ENCODE measurements around the gene TMSB10. TPM values are rescaled to one million over a fixed set of nuclear protein-coding genes. Genes with fewer than 3 reads are reported as not detected.

Gene TMSB10
- total RNA-seq = 4,632 and 5,953 TPM in 2 replicates

DNA sequence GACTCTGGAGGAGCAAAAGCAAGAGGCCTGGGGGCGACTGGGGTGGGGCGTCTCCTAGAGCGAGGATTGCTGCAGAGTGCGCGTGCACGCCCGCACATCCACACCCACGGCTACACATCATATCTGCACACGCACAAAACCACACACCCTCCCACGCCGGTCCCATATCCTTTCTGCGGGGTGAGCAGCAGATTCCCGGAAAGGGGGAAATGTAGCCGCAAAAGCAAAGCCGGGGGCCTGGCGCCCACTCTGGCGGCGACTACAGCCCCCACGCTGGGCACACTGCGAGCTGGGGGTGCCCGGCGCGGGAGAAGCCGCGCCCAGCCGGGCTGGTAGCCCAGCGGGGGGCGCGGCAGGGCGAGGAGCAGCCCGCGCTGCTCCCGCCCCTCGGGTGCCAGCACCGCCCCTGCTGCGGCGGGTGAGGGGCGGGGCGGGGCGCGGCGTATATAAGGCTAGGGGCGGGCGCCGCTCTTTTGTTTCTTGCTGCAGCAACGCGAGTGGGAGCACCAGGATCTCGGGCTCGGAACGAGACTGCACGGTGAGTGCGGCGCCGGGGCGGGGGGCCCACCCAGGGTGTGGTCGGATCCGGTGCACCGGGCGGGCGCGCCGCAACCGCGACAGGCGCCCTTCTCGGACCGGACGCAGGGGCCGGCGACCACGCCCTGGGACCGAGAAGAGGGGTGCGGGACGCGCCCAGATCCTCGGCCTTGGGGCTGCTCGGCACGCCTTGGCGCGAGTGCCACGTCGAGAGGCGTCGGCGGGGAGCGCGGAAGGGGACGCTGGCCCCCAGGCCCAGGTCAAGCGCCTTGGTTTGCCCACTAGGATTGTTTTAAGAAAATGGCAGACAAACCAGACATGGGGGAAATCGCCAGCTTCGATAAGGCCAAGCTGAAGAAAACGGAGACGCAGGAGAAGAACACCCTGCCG, at the start of gene TMSB10:
TSS of gene TMSB10 (plus strand) at position 476 of the 927 bp plus-strand sequence.
- DNase-seq (ENCODE audit: low read depth) = no peak
- Histone ChIP-seq H3K27me3 (ENCODE audit: control insufficient read depth, insufficient read depth, low read length) (no peaks in the 10 kb centered on the region), H3K36me3 (ENCODE audit: control insufficient read depth, insufficient read depth, low read length) (peaks cover 1% of the 10 kb centered on the region), H3K4me3 (ENCODE audit: low read depth, low read length) (peak within 1 kb of the TSS; percentile 91)
- TF ChIP-seq, protein P1, sequence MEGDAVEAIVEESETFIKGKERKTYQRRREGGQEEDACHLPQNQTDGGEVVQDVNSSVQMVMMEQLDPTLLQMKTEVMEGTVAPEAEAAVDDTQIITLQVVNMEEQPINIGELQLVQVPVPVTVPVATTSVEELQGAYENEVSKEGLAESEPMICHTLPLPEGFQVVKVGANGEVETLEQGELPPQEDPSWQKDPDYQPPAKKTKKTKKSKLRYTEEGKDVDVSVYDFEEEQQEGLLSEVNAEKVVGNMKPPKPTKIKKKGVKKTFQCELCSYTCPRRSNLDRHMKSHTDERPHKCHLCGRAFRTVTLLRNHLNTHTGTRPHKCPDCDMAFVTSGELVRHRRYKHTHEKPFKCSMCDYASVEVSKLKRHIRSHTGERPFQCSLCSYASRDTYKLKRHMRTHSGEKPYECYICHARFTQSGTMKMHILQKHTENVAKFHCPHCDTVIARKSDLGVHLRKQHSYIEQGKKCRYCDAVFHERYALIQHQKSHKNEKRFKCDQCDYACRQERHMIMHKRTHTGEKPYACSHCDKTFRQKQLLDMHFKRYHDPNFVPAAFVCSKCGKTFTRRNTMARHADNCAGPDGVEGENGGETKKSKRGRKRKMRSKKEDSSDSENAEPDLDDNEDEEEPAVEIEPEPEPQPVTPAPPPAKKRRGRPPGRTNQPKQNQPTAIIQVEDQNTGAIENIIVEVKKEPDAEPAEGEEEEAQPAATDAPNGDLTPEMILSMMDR (IDR thresholded peaks at IDR 0.05; ENCODE audit: insufficient read depth, low read length, poor library complexity, severe bottlenecking) = no peak

DNA sequence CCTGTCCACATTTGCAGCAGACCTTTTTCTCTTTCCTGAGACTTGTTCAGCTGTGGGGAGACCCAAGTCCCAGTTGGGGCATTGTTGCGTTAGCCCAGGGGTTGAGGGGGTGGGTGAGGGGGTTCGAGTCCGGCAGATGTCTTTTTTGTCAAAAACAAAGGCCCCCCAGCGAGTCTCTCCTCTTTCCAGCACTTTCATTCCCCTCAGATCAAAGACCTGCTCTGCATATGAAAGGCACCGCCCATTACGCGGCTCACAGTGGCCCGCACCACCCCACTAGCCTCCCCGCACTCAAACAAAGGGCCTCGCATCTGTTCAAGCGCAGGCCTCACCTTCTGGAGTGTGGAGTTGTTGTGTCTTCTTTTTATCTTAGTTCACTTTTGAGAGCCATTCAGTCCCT, 49.7 kb upstream of the TMSB10 start:
- DNase-seq (ENCODE audit: low read depth) = no peak
- Histone ChIP-seq H3K4me3 (ENCODE audit: low read depth, low read length) (no peak overlapping the region), H3K27me3 (ENCODE audit: control insufficient read depth, insufficient read depth, low read length) (peaks cover 1% of the 10 kb centered on the region), H3K36me3 (ENCODE audit: control insufficient read depth, insufficient read depth, low read length) (no peaks in the 10 kb centered on the region)
- TF ChIP-seq, protein P1 (IDR thresholded peaks at IDR 0.05; ENCODE audit: insufficient read depth, low read length, poor library complexity, severe bottlenecking) = no peak

GRCh38 chr2:84856787-84857186, 48.7 kb upstream of the TMSB10 start:
- H3K4me3 ChIP-seq (ENCODE audit: low read depth, low read length) = no peak overlapping the region
- TF ChIP-seq, protein P1 (IDR thresholded peaks at IDR 0.05; ENCODE audit: insufficient read depth, low read length, poor library complexity, severe bottlenecking) = no peak
- peaks cover 3% of the 10 kb centered on the region for H3K27me3 ChIP-seq (ENCODE audit: control insufficient read depth, insufficient read depth, low read length)
- no peaks in the 10 kb centered on the region for H3K36me3 ChIP-seq (ENCODE audit: control insufficient read depth, insufficient read depth, low read length)
- no peak for DNase-seq (ENCODE audit: low read depth)

- TF ChIP-seq, protein P1 (IDR thresholded peaks at IDR 0.05; ENCODE audit: insufficient read depth, low read length, poor library complexity, severe bottlenecking) = no peak
- H3K27me3 ChIP-seq (ENCODE audit: control insufficient read depth, insufficient read depth, low read length) = peaks cover 3% of the 10 kb centered on the region
- H3K36me3 ChIP-seq (ENCODE audit: control insufficient read depth, insufficient read depth, low read length) = no peaks in the 10 kb centered on the region
- DNase-seq (ENCODE audit: low read depth) = no peak
- no peak overlapping the region for H3K4me3 ChIP-seq (ENCODE audit: low read depth, low read length)
These were observed 47.9 kb upstream of the TMSB10 start for GRCh38 chr2:84857566-84857965.

DNA sequence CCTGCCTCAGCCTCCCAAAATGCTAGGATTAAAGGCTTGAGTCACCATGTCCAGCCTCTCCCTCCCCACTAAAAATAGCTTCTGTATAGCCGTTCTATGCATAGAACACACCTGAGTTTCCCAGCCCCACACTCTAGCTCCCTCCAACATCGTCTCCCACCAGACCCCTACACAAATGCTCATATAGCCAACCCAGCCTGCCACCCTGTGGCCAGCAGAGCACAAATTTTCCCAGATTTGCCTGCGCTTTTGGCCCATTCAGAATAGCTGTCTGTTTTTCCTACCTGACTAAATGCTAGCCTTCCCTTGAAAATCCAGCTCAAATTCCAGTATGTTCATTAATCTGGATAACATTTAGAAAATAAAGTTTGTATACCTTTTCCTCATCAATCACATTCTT, 47.3 kb upstream of the TMSB10 start:
- Histone ChIP-seq H3K4me3 (ENCODE audit: low read depth, low read length) (no peak overlapping the region), H3K27me3 (ENCODE audit: control insufficient read depth, insufficient read depth, low read length) (peaks cover 3% of the 10 kb centered on the region), H3K36me3 (ENCODE audit: control insufficient read depth, insufficient read depth, low read length) (no peaks in the 10 kb centered on the region)
- DNase-seq (ENCODE audit: low read depth) = no peak
- TF ChIP-seq, protein P1 (IDR thresholded peaks at IDR 0.05; ENCODE audit: insufficient read depth, low read length, poor library complexity, severe bottlenecking) = no peak
